Glomerular visceral epithelial cell (primary cell): ENCODE measurements around the gene ZFP1.
"Not testable (repeated sequence)": the region's sequence is repeated elsewhere in the genome, so short reads cannot be mapped to it uniquely, and the experiment has no call there.

Experiments
- DNase-seq: peaks from one replicate; pipeline ENCODE4 v3.0.0-alpha.2; 2016; ENCODE audit errors: extremely low spot score

Gene ZFP1

GRCh38 chr16:75203667-75204409 is 55.5 kb downstream of the ZFP1 start:
- no peak for DNase-seq

- DNase-seq = no peak
Measured at GRCh38 chr16:75204410-75204758, 56.1 kb downstream of the ZFP1 start.

- not testable (repeated sequence) for DNase-seq
Measured at GRCh38 chr16:75204905-75205304, 56.6 kb downstream of the ZFP1 start.

GRCh38 chr16:75205438-75205837 is 57.1 kb downstream of the ZFP1 start:
- not testable (repeated sequence) for DNase-seq

GRCh38 chr16:75205961-75206748 is 57.8 kb downstream of the ZFP1 start:
- not testable (repeated sequence) for DNase-seq

GRCh38 chr16:75206749-75207451 is 58.6 kb downstream of the ZFP1 start, which contains the start of gene CTRB2:
CTRB2 (minus strand) TSS chr16:75207161; CDS start chr16:75207141, 20 bp downstream.
- DNase-seq = no peak

- DNase-seq = no peak
Measured at GRCh38 chr16:75207831-75208230, 59.5 kb downstream of the ZFP1 start.

GRCh38 chr16:75208242-75208825 is 60.0 kb downstream of the ZFP1 start:
- DNase-seq = no peak

- no peak for DNase-seq
Measured at GRCh38 chr16:75208861-75209505, 60.7 kb downstream of the ZFP1 start.

GRCh38 chr16:75209514-75209913 is 61.2 kb downstream of the ZFP1 start:
- not testable (repeated sequence) for DNase-seq

GRCh38 chr16:75209944-75210343 is 61.6 kb downstream of the ZFP1 start:
- no peak for DNase-seq

GRCh38 chr16:75211286-75211685 is 63.0 kb downstream of the ZFP1 start:
- not testable (repeated sequence) for DNase-seq

GRCh38 chr16:75216127-75216526 is 67.8 kb downstream of the ZFP1 start:
- no peak for DNase-seq

GRCh38 chr16:75216576-75216975 is 68.3 kb downstream of the ZFP1 start:
- DNase-seq = no peak

- DNase-seq = no peak
Measured at GRCh38 chr16:75217389-75217851, 69.1 kb downstream of the ZFP1 start.

GRCh38 chr16:75218256-75219076 is 70.1 kb downstream of the ZFP1 start, which contains the start of gene CTRB1:
CTRB1 (plus strand) TSS chr16:75218988; CDS start chr16:75219008, 20 bp downstream.
- no peak for DNase-seq

- no peak for DNase-seq
Measured at GRCh38 chr16:75219088-75219487, 70.8 kb downstream of the ZFP1 start.

GRCh38 chr16:75219838-75220237 is 71.5 kb downstream of the ZFP1 start:
- DNase-seq = no peak
